H1 (cell line): ENCODE data around the gene MYOM1.

Experiments
- ATF2 ChIP-seq: IDR thresholded peaks from 2 replicates; pipeline ENCODE4 v1.6.1; 2012; ENCODE audit warnings: low read length, inconsistent platforms
- CHD1 ChIP-seq: IDR thresholded peaks from 2 replicates; pipeline ENCODE4 v1.6.1; 2012; ENCODE audit warnings: low read depth, low read length, improper control_type of control experiment
- CTCF ChIP-seq, 3 experiments: IDR thresholded peaks; 1 replicate in 2 of 3; 2 replicates in 1 of 3; pipeline versions ENCODE4 v1.5.1 to v1.6.1; 2011; ENCODE audit warnings: low read length in 3 of 3, mild to moderate bottlenecking in 3 of 3, inconsistent platforms in 2 of 3, low read depth in 1 of 3, moderate library complexity in 1 of 3; ENCODE audit not compliant: insufficient read depth in 1 of 3; ENCODE audit errors: control extremely low read depth in 1 of 3
- GTF2F1 ChIP-seq: IDR thresholded peaks from 2 replicates; pipeline ENCODE4 v1.6.1; 2012; ENCODE audit warnings: low read depth, low read length, improper control_type of control experiment, borderline replicate concordance
- KDM5A ChIP-seq: fragments of 200-600 bp; IDR thresholded peaks from 2 replicates; pipeline ENCODE4 v1.7.1; 2012; ENCODE audit warnings: mild to moderate bottlenecking, low read length, inconsistent platforms, mixed read lengths
- POLR2A ChIP-seq, 2 experiments: IDR thresholded peaks; 1 replicate in 1 of 2; 2 replicates in 1 of 2; pipeline ENCODE4 v1.6.1; 2011; ENCODE audit warnings: low read depth in 2 of 2, low read length in 2 of 2, mild to moderate bottlenecking in 2 of 2; ENCODE audit errors: control extremely low read depth in 1 of 2
- TEAD4 ChIP-seq: IDR thresholded peaks from 2 replicates; pipeline ENCODE4 v1.6.1; 2012; ENCODE audit warnings: low read depth, low read length, inconsistent platforms, mixed read lengths

GRCh38 chr18:3268306-3268705 is 48.5 kb upstream of the MYOM1 start:
- no peak for TF ChIP-seq GTF2F1
- TF ChIP-seq CTCF (IDR thresholded peaks at IDR 0.05; ENCODE audit: control extremely low read depth in 1 of 3, insufficient read depth in 1 of 3, low read depth in 1 of 3, low read length in 3 of 3) = no peak
- TF ChIP-seq KDM5A = no peak
- no peak for TF ChIP-seq ATF2
- TF ChIP-seq POLR2A (IDR thresholded peaks at IDR 0.05; ENCODE audit: control extremely low read depth in 1 of 2, low read depth in 2 of 2, low read length in 2 of 2) = no peak
- no peak for TF ChIP-seq TEAD4
- no peak for TF ChIP-seq CHD1
